OCI-M2 (cell line): ENCODE results near the gene EFNA5.
"Not testable (repeated sequence)": the region's sequence is repeated elsewhere in the genome, so short reads cannot be mapped to it uniquely, and the experiment has no call there.

ENCODE experiments used
- DNase-seq: peaks from one replicate; lab custom pipeline; 2025; ENCODE audit not compliant: unreplicated experiment; lab: John Stamatoyannopoulos, UW

Gene EFNA5

DNA sequence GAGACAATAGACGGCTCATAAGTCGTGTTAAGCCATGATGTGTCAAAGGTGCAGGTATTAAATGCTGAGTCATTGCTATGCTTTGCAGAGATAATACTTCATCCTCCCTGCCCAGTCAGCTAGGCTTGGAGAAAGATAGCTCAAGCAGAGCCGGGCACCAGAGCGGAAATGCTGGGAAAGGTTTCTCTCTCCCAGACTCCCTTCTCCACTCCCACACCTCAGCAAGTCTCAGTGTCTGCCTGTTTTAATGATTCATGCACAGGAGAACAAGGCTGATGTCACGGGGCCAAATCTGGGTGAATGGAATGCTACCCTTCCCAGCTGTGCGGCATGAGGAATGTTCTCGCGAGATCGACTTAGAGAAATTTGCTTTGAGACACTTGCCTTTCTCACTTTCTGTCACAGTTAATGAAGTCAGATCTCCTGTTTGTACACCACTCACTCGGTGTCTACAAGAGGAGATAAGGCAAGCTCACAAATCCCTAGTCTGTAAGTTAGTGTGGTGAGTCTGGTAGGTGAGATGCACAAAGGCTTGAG is 204.4 kb downstream of the EFNA5 start:
- no peak for DNase-seq

DNA sequence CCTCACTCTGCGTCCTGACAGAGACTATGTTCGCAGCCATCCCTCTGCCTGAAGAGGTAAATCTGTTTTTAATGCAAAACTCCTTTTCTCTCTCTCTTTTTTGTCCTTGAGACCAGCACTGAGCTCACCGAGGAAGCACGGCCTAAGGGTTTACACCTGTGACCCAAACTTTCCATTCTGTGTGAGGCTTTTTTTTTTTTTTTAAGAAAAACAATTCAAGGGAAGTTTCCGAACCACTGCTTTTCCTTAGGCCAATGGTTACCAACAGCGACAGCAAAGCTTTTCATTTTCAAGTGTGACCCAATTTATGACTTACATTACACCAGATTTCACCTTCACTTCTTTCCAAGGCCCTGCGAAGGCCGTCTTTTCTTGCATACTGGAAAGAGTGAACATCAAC is 205.9 kb downstream of the EFNA5 start:
- no peak for DNase-seq

DNA sequence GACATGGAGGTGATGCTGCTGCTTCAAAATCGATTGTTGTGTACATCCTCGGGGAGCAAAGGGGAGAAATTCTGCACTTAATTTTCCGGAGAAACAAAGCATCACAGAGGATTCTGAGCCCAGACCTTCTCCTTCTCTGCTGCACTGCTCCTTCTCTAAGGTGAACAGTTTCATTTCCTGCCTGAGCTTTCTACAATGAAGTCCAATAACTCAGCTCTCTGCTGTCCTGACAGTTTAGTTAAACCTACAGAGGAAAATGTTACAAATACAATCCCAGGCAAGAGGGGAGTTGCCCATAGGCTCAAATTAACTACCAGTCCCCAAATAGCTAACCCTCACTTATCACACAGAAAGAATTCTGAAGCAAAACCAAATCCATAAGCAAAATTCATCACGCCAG is 206.3 kb downstream of the EFNA5 start:
- no peak for DNase-seq

DNA sequence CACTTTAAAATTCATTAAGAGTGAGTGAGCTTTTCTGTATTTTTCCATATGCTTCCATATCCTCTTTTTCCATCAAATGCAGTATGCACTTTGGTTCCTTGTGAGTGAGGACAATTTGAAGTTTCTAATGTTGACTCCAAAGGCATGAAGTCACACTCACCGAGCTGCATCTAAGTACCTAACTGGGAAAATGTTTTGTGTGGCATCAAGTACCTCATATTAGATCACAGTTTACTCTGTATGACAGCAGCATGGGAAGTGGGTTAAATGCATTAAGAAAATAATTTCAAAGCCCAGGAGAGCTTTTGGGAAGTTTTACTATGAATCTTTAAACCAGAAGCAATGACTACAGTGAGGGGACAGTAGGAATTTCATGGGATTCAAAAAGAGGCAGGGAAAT is 207.0 kb downstream of the EFNA5 start:
- no peak for DNase-seq

DNA sequence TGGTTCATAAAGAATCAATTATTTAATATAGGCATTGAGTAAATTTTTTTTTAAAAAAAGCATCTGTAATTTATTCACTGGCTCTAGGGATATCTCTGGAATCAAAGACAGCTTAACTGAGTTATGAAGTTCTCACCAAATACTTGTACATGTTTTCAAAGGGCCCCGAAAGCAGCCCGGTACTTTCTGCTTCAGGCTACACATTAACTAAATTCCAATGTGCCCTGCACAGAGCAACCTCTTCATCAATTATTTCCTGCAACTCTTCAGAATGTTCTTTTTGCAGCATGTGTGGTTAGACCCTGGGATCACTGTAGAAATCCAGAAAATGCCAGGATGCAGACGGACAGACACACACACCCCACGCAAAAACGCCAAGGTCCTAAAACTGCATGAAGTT is 209.0 kb downstream of the EFNA5 start:
- DNase-seq: no peak

DNA sequence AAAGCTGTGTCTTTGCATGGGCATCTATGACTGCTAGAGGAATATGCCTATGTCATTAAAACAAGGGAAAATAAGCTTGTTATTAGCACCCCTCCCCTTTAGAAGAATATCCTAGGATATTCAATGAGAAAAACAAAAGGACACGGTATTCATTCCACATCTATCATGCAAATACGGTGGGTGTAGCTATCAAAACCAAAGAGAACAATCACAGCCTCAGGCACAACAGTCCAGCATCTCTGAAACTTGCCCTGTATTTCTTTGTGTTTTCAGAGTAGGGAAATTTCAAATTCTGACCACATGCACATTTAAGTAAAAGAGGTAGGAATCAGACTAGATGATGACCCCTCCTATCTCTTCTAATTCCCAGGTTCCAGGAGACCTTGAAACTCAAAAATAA is 209.9 kb downstream of the EFNA5 start:
- no peak for DNase-seq

DNA sequence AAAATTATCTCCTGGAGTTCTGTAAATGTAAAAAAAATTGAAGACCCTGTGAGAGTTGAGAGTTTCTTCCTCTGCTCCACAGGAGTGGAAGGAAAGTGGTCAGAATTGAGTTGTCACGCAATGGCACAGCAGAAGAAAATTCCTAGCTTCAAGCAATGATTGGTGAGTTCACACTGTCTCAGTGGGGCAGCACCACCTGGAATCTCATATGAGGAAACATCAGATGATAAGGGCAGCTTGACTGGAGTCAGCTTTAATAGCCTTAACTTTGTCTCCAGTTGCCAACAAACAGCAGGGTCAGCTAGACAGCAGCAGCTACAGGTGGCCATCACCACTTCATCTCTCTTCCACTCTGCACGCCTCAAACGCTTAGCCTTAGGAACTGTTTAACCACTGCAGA is 211.1 kb downstream of the EFNA5 start:
- no peak for DNase-seq

DNA sequence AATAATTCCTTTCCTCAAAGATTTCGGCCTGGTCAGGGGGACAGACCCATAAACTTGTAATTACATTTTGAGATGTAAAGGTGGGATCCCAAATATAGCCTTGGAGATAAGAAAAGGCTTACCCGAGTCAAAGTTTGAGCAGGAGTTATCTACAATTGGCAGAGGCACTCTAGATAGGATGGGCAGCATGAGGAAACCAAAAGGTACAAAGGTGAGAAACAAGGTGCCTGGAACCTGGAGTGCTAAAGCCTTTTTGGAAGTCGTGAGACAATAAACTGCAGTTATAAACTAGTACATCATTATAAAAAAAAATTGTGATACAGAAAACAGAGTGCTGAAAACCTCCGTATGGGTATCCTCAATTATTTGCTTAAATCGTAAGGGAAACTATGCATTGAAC is 212.4 kb downstream of the EFNA5 start:
- no peak for DNase-seq

DNA sequence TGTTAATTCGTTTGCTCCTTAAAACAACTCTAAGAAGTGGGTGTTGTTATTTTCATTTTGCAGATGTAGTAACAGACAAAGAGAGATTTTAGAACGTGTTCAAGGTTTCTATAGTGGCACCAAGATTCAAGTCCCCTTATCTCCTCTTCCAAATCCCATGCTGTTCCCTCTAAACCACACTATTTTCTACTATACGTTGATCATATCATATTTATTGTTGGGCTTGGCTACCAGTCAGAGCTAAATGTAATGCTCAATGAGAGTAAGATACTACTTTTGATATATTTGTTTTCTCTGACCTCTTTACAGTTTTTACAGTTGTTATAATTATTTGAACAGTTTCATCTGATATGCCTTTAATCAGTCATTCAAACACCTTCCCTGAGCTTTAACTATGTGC is 212.9 kb downstream of the EFNA5 start:
- DNase-seq: no peak

DNA sequence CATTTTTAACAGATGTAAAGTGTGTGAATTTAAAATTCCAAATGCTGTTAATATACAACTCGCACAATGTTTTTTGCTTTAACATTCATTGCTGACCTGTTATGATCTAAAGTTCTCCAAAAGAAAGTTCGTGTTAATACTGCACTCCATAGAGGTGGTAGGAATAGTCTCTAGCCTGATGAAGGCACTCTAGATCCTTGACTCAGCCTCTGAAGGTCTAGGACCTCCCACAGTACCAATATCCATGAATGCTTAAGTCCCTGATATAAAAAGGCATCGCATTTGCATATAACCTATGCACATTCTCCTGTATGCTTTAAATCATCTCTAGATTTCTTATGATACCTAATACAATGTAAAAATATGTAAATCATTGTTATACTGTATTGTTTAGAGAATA is 213.6 kb downstream of the EFNA5 start:
- no peak for DNase-seq

DNA sequence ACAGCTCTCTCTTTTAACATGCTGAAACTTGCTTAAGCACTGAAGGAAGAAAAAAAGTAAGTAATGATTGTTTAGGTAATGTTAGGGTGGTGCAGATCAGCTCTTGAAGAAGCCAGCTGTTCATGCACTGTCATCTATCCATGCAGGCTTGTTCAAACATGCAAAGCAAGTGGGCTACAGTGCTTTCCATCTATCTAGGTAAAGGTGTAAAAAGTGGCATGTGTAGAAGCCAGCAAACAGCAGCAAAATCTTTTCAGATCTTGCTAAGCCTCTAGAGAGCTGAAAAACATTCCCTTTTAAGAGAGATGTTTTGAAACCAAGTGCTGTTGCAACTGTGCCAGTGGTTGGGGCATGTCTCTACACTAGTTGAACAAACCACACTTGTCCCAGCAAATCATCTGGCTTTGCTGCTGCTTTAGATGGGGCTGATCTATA is 214.4 kb downstream of the EFNA5 start:
- no peak for DNase-seq

DNA sequence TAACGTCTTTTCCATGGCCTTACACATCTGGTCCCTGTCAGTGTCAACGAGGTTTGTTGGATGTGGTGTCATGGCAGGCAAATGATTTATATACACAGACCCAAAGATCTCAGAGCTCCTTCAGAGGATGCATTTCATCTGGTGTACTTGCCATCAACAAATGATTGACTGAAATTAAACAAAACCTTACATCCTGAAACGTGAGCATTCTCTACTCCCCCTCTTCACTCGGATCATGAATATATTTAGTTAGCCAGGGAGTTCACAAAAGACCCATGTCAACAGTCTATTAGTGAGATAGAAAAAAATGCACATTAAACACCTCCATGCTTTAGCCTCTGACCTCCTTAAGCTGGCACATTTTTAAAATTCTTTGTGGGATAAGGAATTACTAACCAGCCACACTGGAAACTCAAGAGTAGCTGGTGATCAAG is 215.6 kb downstream of the EFNA5 start:
- DNase-seq: no peak

DNA sequence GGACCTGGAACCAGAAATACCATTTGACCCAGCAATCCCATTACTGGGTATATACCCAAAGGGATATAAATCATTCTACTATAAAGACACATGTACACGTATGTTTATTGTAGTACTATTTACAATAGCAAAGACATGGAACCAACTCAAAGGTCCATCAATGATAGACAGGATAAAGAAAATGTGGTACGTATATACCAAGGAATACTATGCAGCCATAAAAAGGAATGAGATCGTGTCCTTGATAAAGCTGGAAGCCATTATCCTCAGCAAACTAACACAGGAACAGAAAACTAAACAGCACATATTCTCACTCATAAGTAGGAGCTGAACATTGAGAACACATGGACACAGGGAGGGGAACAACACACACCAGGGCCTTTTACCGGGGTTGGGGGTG is 218.9 kb downstream of the EFNA5 start:
- not testable (repeated sequence) for DNase-seq

DNA sequence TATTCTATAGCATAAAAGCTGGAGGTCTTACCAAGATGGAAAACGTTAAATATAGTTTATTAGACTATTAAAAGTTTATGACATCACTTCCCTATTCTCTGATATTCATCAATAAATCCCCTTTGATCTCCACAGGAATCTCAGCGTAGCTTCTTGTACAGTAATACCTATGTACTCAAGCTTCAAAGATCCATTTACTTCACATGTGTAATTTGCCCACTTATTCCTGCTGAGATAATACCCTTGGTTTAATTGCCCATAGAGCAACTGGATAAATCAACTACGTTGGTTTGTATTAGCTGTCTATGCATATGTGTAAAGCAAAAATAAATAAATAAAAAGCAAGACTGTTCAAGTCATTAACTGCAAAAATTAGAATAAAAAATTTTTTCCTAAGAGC is 219.7 kb downstream of the EFNA5 start:
- DNase-seq: no peak

DNA sequence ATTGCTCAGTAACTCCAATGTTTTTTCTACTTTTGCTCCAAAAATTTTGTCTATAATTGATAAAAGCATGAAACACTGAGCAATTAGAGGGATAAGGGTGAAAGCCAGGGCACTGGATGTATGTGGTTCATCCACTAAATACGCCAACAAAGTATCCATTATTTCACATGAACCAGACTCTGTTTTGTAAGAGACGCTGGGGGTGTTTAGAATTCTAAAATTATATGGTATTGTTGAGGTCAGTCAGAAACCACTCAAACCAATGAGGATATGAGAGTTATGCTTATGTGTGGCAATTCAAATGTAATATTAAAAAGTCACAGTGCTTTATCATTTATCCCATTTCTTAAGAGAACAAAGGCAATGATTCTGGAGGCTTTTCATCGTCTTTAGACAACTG is 220.2 kb downstream of the EFNA5 start:
- DNase-seq: no peak

DNA sequence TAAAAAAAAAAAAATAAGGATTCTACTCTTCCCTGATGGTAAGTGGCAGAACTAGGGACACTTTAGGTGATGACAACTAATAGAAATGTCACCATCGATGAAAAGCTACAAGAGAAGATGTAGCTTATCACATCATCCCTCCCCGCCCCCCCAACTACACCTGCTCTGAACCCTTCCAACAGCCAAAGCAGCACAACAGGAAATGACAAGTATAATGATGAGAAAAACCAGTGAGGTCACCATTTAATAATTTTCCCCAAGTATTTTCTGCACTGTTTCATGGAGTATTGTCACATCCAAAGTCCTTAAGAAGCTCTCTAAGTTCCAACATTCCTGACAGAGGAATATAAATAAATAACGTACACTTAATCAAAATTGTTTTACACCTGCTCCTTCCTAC is 221.4 kb downstream of the EFNA5 start:
- DNase-seq: no peak

DNA sequence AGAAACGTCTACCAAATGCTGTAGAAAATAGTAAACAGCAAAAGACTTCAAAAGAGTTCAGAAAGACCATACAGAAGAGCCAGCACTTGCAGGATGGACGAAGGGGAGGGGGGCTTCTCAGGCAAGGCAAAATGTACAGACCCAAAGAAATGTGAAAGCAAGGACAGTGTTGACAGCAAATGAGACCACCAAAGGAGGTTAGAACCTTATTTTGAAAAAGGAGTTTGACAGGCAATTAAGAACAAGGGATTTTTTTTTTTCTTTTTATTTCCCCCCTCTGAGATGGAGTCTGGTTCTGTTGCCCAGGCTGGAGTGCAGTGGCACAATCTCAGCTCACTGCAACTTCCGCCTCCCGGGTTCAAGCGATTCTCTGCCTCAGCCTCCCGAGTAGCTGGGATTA is 223.2 kb downstream of the EFNA5 start:
- no peak for DNase-seq

DNA sequence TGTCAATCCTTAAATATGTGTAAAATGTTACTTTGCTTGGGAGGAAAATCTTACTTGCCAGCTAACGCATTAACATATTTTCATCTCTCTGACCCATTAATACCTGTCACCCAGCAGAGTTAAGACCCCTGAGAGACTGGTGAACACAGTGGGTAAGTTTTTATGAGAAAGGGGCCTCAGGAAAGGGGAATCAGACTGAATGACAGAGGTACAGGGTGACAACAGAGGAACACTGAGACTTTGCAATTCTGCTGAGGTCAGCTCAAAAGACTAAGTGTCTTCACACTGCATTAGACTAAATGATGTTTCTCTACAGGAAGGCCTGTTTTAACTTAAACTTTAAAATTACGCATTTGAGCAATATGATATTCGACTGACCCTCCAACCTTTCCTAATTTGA is 223.8 kb downstream of the EFNA5 start:
- no peak for DNase-seq

DNA sequence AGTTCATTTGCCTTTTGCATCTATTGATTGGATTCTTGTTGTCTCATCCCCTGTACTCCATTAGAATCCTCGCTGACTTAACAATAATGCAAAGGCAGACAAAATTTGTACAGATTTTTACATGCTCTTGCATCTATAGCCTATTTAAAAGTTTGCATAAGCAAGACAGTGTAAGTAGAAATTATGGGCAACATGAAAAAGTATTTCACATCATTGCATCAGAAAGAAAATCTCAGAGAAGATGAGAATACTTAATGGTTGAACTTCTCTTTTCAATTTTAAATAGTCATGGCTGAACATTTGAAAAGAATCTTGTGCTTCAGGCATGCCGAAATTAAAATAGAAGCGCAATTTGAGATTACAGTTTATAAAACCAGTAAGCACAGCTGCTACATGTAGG is 226.4 kb downstream of the EFNA5 start:
- no peak for DNase-seq

DNA sequence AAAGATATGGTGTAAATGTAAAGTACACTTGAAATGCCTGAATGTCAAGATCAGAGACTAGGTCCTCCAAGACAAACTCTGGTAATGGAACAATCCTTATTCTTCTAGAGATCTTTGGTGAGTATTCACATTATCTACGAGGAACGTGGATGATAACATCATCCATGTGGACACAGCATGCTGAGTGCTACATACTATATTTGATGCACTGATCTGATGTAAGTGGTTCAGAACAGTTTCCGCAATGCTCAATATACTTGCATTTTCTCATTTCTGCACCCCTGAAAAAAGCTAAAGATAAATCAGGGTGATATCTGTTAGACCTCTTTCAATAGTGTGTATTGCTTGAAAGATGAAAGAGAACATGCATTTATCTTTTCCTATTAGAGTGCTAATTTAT is 226.8 kb downstream of the EFNA5 start:
- no peak for DNase-seq

DNA sequence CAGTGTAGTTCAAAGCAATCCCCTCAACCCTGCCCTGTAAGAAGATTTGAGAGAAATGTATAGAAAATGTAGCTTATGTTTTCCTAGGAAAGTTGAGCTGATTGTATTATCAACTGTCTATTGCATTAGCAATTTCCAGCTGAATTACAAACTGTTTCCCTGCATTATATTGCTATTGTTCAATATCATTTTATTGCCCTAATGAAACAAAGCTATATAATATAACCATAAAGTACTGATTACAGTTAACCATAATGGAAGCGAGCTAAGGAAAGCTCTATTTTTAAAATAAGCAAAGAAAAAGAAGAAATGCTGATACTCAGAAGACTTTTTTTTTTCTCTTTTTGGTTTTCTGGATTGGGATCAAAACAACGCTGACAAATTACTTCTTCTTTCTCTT is 228.3 kb downstream of the EFNA5 start:
- DNase-seq: no peak

DNA sequence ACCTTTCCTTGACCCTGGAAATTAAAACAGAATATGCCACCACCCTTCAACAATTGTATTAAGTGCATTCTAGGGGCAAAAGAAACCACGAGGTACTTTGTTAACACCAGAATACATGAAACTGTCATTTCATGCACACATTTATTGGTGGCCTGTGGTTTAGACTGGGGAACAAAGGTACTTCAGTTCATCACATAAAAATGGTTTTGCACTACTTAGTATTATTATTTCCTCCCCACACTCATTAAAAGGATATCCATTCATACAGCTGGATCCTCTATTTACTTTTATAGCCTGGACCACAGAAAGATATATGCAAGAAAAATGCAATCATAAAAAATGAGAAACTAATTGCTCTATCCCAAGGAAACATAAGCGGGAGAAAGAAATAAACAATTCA is 230.9 kb downstream of the EFNA5 start:
- DNase-seq: no peak

DNA sequence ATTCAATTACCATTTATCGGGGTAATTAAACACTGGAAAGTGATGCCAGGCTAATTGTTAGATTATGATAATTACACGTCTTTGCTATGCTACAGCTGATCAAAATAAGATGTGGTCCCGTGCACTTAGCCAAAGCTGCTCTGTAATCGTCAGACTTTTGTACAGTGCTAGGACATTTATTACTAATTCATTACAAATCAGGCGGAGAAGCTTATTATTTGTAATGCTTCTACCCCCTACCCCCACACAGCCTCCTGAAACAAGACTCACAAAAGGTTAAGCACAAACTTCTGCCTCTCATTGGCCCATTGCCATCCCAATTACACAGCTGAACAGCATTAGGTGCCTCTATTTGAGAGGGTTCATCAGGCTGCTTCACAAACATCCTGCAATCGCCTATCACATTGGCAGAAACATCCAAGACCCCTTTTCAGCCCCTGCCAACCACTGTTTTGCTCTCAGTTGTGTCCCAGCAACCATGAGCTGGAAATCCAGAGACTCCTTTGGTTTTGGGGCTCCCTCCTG is 232.7 kb downstream of the EFNA5 start:
- no peak for DNase-seq

DNA sequence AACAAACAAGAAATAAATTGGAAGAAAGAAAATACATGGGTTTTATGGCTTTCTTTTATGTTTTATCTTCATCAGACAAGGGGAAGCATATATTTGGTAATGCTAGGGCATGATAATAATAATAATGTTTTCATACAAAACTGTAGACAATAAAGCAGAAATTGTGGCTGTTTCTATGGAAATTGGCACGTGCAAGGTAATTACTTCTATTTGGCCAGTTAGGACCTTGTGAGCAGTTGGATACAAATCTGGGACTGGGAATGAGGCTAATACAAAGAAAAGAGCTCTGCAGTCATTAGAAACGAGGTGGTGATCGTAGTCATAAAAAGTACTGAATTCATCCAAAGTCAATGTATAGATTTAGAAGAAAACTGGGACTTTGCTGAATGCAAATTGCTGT is 233.6 kb downstream of the EFNA5 start:
- no peak for DNase-seq
